Stimulated activated memory B cell treated with anti-CD40 and anti-IgM and Interleukin-4, amounts not matched to agents 10 μg/mL and 1 μg/mL and 100 μg/mL, for 72 hours (primary cell): ENCODE data around the gene CTF1.
A peak's percentile ranks its signal among the peaks of the same experiment; 100 is the strongest.

Source experiments
- ATAC-seq: fragments of 150-1000 bp; cut with Tn5 transposase; 2 replicates; pipeline ENCODE4 v1.10.0; 2021
- H3K27ac Mint-ChIP-seq: one replicate; pipeline ENCODE4 v1.8.0; 2022; ENCODE audit warnings: mild to moderate bottlenecking, mixed read lengths
- H3K27me3 Mint-ChIP-seq: one replicate; pipeline ENCODE4 v1.8.0; 2022; ENCODE audit warnings: mixed read lengths
- H3K36me3 Mint-ChIP-seq: one replicate; pipeline ENCODE4 v1.8.0; 2022; ENCODE audit warnings: mixed read lengths
- H3K4me1 Mint-ChIP-seq: one replicate; pipeline ENCODE4 v1.8.0; 2022; ENCODE audit warnings: mixed read lengths
- H3K4me3 Mint-ChIP-seq: one replicate; pipeline ENCODE4 v1.8.0; 2022; ENCODE audit warnings: mild to moderate bottlenecking, moderate library complexity, mixed read lengths
- H3K9me3 Mint-ChIP-seq: one replicate; pipeline ENCODE4 v1.8.0; 2022; ENCODE audit warnings: mixed read lengths

The CTF1 gene

GRCh38 chr16:30895627-30896260, 670 bp upstream of the CTF1 start:
- H3K4me3 Mint-ChIP-seq: no peak overlapping the region
- no peaks in the 10 kb centered on the region for H3K27me3 Mint-ChIP-seq
- H3K9me3 Mint-ChIP-seq: no peaks in the 10 kb centered on the region
- peaks cover 6% of the 10 kb centered on the region for H3K36me3 Mint-ChIP-seq
- peak overlapping the region; percentile 89 for H3K27ac Mint-ChIP-seq
- no peak for ATAC-seq
- H3K4me1 Mint-ChIP-seq: peaks cover 47% of the 10 kb centered on the region

GRCh38 chr16:30896889-30897733, 697 bp downstream of the CTF1 start:
- Mint-ChIP-seq H3K27me3 (no peaks in the 10 kb centered on the region), H3K4me1 (peaks cover 51% of the 10 kb centered on the region), H3K36me3 (no peaks in the 10 kb centered on the region), H3K4me3 (peak overlapping the region; percentile 81), H3K9me3 (no peaks in the 10 kb centered on the region), H3K27ac (peak overlapping the region; percentile 89)
- peak; percentile 66 for ATAC-seq

DNA sequence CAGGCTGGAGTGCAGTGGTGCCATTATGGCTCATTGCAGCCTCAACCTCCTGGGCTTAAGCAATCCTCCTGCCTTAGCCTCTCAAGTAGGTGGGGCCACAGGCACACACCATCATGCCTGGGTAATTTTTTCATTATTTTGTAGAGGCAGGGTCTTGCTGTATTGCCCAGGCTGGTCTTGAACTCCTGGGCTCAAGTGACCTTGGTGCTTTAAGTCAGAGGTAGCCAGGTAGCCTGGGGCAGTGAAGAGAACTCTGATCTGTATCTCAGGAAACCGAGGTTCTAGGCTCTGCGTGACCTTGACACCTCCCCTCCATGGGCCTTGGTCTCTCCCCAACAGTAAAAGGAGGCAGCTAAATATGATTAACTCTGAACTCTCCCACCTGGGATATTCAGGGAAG, 3.4 kb downstream of the CTF1 start:
- peaks cover 3% of the 10 kb centered on the region for H3K9me3 Mint-ChIP-seq
- peaks cover 47% of the 10 kb centered on the region for H3K4me1 Mint-ChIP-seq
- H3K27me3 Mint-ChIP-seq: no peaks in the 10 kb centered on the region
- ATAC-seq: no peak
- H3K36me3 Mint-ChIP-seq: peaks cover 5% of the 10 kb centered on the region
- no peak overlapping the region for H3K27ac Mint-ChIP-seq
- no peak overlapping the region for H3K4me3 Mint-ChIP-seq

GRCh38 chr16:30900588-30900987, 4.2 kb downstream of the CTF1 start:
- H3K4me3 Mint-ChIP-seq: no peak overlapping the region
- ATAC-seq: no peak
- H3K9me3 Mint-ChIP-seq: peaks cover 3% of the 10 kb centered on the region
- no peaks in the 10 kb centered on the region for H3K27me3 Mint-ChIP-seq
- H3K4me1 Mint-ChIP-seq: peaks cover 41% of the 10 kb centered on the region
- H3K36me3 Mint-ChIP-seq: peaks cover 5% of the 10 kb centered on the region
- no peak overlapping the region for H3K27ac Mint-ChIP-seq

- ATAC-seq: no peak
- Mint-ChIP-seq H3K4me3 (peak overlapping the region; percentile 56), H3K4me1 (peaks cover 34% of the 10 kb centered on the region), H3K36me3 (peaks cover 5% of the 10 kb centered on the region), H3K9me3 (peaks cover 3% of the 10 kb centered on the region), H3K27me3 (no peaks in the 10 kb centered on the region), H3K27ac (no peak overlapping the region)
Measured at GRCh38 chr16:30901201-30902028, 5.0 kb downstream of the CTF1 start.

DNA sequence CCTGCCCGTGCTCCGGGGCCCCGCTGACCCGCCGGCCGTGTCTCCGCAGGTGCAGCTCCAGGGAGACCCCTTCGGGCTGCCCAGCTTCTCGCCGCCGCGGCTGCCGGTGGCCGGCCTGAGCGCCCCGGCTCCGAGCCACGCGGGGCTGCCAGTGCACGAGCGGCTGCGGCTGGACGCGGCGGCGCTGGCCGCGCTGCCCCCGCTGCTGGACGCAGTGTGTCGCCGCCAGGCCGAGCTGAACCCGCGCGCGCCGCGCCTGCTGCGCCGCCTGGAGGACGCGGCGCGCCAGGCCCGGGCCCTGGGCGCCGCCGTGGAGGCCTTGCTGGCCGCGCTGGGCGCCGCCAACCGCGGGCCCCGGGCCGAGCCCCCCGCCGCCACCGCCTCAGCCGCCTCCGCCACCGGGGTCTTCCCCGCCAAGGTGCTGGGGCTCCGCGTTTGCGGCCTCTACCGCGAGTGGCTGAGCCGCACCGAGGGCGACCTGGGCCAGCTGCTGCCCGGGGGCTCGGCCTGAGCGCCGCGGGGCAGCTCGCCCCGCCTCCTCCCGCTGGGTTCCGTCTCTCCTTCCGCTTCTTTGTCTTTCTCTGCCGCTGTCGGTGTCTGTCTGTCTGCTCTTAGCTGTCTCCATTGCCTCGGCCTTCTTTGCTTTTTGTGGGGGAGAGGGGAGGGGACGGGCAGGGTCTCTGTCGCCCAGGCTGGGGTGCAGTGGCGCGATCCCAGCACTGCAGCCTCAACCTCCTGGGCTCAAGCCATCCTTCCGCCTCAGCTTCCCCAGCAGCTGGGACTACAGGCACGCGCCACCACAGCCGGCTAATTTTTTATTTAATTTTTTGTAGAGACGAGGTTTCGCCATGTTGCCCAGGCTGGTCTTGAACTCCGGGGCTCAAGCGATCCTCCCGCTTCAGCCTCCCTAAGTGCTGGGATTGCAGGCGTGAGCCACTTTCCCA, 5.9 kb downstream of the CTF1 start:
- ATAC-seq: peak; percentile 91
- no peaks in the 10 kb centered on the region for H3K27me3 Mint-ChIP-seq
- H3K27ac Mint-ChIP-seq: peak overlapping the region; percentile 94

DNA sequence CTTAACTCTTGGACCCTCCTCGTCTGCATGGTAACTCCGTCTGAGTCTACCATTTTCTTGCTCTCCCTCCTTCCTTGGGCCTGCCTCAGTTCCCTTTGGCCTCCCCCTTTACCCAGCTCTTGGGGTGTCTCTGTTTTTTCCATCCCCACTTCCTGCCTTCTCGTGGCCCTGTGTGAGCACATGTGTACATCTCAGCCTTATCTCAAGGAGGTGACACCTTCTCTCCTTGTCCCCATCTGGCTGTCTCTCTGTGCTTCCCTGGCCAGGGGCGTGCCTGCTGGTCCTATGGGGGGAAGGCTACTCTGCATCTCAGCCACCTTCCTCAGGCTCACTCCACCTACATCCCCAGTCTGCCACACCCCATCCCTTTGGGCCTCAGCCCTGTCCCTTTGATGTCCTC, 6.6 kb downstream of the CTF1 start:
- Mint-ChIP-seq H3K4me3 (peak overlapping the region; percentile 98), H3K36me3 (peaks cover 5% of the 10 kb centered on the region), H3K27ac (peak overlapping the region; percentile 94), H3K27me3 (no peaks in the 10 kb centered on the region), H3K4me1 (peaks cover 24% of the 10 kb centered on the region), H3K9me3 (peaks cover 3% of the 10 kb centered on the region)
- no peak for ATAC-seq

More for the DNA sequence above, 5.9 kb downstream of the CTF1 start:
- Mint-ChIP-seq H3K36me3 (peaks cover 5% of the 10 kb centered on the region), H3K9me3 (peaks cover 3% of the 10 kb centered on the region), H3K4me1 (peaks cover 25% of the 10 kb centered on the region), H3K4me3 (peak overlapping the region; percentile 98)

DNA sequence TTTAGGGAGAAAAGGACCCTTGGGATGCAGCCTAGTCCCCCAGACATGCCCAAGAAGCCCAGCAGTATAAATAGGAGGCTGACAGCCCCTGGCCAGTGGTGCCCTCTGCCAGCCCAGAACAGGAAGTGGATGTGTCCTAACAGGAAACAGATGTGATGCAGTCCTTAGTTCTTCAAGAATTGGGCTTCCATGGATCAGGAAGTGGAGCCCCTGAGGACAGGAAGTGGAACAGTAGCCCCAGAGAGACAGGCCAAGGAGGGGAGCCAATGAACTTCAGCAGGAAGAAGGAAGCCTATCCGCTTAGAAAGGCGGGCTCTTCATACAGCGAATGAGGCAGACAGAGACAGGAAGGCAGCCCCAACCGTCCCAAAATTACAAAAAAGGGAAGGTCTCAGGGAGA, 7.2 kb downstream of the CTF1 start:
- no peak for ATAC-seq
- Mint-ChIP-seq H3K36me3 (peaks cover 5% of the 10 kb centered on the region), H3K9me3 (peaks cover 3% of the 10 kb centered on the region), H3K27ac (peak overlapping the region; percentile 94), H3K4me1 (peaks cover 24% of the 10 kb centered on the region), H3K27me3 (no peaks in the 10 kb centered on the region), H3K4me3 (no peak overlapping the region)

GRCh38 chr16:30904114-30904780, 7.8 kb downstream of the CTF1 start:
- no peaks in the 10 kb centered on the region for H3K27me3 Mint-ChIP-seq
- H3K36me3 Mint-ChIP-seq: peaks cover 5% of the 10 kb centered on the region
- ATAC-seq: no peak
- peak overlapping the region; percentile 94 for H3K27ac Mint-ChIP-seq
- H3K9me3 Mint-ChIP-seq: peaks cover 3% of the 10 kb centered on the region
- no peak overlapping the region for H3K4me3 Mint-ChIP-seq
- peaks cover 24% of the 10 kb centered on the region for H3K4me1 Mint-ChIP-seq

DNA sequence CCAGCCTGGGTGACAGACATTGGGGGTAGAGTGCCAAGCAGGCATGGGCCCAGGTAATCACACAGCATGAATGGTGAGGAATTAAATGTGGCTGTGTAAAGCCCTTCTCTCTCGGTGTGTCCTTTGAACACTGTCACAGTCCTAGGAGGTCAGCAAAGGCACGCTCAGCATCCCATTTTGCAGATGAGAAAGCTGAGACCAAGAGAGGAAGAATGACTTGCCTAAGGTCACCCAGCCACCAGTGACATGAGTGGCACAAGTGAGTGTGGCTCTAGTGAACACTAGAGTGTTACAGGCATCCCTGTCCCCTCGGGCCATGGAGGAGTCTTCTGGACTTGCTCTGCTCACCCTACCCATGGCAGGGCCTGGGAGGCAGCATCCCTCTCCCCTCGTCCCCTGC, 10.7 kb downstream of the CTF1 start:
- ATAC-seq: no peak
- no peaks in the 10 kb centered on the region for H3K27me3 Mint-ChIP-seq
- peaks cover 3% of the 10 kb centered on the region for H3K9me3 Mint-ChIP-seq
- H3K4me3 Mint-ChIP-seq: no peak overlapping the region
- peaks cover 5% of the 10 kb centered on the region for H3K36me3 Mint-ChIP-seq
- H3K27ac Mint-ChIP-seq: no peak overlapping the region
- peaks cover 18% of the 10 kb centered on the region for H3K4me1 Mint-ChIP-seq

GRCh38 chr16:30910427-30911029, 14.1 kb downstream of the CTF1 start:
- no peak overlapping the region for H3K4me3 Mint-ChIP-seq
- H3K4me1 Mint-ChIP-seq: peaks cover 6% of the 10 kb centered on the region

DNA sequence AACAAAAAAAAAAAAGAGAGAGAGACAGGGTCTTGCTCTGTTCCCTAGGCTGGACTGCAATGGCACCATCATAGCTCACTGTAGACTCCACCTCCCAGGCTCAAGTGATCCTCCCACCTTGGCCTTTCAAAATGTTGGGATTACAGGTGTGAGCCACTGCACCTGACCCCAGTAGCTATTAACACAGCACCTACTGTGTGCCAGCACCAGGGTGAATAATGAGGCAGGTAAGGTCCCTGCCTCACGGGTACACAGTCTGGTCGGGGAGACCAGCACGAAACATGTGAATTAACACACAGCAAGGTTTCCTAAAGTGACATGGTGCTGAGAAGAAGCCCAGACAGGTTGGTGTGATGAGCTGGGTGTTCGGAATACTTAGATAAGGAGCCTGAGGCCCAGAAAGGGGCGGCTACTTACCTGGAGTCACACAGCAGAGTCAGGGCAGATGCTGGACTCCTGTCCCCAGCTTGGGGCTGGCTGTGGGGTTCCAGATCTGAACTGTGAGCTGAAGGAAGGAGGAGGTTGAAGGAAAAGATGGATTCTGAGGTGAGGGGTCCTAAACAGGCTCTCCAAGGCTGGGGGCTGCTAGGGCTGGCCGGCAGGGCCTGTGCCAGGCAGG, 16.5 kb downstream of the CTF1 start:
- Mint-ChIP-seq H3K27ac (no peak overlapping the region), H3K4me3 (no peak overlapping the region), H3K9me3 (no peaks in the 10 kb centered on the region), H3K4me1 (peaks cover 6% of the 10 kb centered on the region), H3K27me3 (no peaks in the 10 kb centered on the region), H3K36me3 (no peaks in the 10 kb centered on the region)
- no peak for ATAC-seq

More at GRCh38 chr16:30910427-30911029, 14.1 kb downstream of the CTF1 start:
- no peaks in the 10 kb centered on the region for H3K27me3 Mint-ChIP-seq
- no peaks in the 10 kb centered on the region for H3K9me3 Mint-ChIP-seq
- no peak for ATAC-seq
- no peak overlapping the region for H3K27ac Mint-ChIP-seq
- no peaks in the 10 kb centered on the region for H3K36me3 Mint-ChIP-seq

- Mint-ChIP-seq H3K36me3 (no peaks in the 10 kb centered on the region), H3K27me3 (no peaks in the 10 kb centered on the region), H3K4me3 (no peak overlapping the region), H3K4me1 (peaks cover 6% of the 10 kb centered on the region), H3K27ac (no peak overlapping the region), H3K9me3 (no peaks in the 10 kb centered on the region)
- ATAC-seq: peak; percentile 69
Measured at GRCh38 chr16:30914830-30915229, 18.4 kb downstream of the CTF1 start.
